Suppressor macrophage treated with lipopolysaccharide for 4 hours (primary cell): ENCODE measurements around the gene EGLN1.

Experiments
- DNase-seq: peaks from one replicate; pipeline ENCODE4 v3.0.0-alpha.2; 2020

The EGLN1 gene

GRCh38 chr1:231322880-231323530, 99.1 kb downstream of the EGLN1 start:
- no peak for DNase-seq

GRCh38 chr1:231319080-231319479, 103.0 kb downstream of the EGLN1 start:
- DNase-seq, result no peak

DNA sequence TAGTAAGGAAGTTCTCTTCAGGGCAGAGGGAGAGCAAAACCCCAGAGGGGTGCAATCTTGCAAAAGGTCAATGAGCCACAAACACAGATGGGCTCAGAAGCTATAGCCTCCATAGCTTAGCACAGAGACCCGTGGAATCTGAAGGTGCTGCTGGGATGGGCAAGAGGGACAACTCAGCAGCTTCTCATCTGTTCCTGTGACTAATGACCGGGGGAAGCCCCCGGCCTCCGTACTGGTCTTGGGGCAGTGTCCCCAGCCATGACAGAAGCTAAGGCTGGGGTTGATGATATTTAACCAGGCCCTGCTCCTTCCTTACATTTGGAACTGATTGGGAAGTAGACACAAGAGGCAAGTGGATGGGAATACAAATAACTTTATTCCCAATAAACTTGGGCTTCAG, 103.5 kb downstream of the EGLN1 start:
- DNase-seq, result no peak

GRCh38 chr1:231318015-231318355, 104.1 kb downstream of the EGLN1 start:
- DNase-seq, result no peak

DNA sequence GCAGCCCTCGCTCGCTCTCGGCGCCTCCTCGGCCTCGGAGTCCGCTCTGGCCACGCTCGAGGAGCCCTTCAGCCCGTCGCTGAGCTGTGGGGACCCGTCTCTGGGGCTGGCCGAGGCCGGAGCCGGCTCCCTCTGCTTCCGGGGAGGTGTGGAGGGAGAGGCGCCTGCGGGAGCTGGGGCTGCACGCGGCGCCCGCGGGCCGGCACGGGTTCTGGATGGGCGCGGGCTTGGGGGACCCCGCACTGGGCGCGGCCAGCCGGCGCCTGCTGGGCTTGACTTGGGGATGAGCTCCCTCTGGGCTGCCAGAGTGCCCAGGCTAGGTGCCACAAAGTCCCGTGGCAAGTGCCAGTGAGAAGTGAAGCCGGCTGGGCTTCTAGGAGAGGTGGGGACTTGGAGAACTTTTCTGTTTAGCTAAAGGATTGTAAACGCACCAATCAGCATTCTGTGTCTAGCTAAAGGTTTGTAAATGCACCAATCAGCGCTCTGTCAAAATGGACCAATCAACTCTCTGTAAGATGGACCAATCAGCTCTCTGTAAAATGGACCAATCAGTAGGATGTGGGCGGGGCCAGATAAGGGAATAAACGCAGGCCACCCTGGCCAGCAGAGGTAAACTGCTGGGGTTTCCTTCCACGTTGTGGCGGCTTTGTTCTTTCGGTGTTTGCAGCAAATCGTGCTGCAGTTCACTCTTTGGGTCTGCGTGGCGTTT, 104.6 kb downstream of the EGLN1 start:
- no peak for DNase-seq

DNA sequence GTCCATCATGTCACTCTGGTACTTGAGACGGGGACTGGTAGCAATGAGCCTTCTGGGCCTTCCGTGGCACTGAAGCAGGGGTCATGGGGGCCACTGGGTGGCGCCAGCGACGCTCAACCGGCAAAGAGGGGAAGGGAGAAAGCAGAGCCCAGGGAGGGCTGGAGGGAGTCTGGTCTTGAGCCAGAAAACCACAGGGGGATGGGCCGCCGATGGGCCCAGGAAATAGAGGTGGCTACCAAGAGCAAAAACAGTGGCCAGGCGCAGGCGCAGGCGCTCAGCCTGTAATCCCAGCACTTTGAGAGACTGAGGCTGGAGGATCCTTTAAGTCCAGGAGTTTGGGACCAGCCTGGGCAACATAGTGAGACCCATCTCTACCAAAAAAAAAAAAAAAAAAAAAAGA, 106.2 kb downstream of the EGLN1 start:
- DNase-seq, result peak; percentile 59
